Activated naive CD8-positive, alpha-beta T cell treated with anti-CD3 and anti-CD28 coated beads, Interleukin-2, amount 50 U/mL, for 24 hours (primary cell): ENCODE results near the gene FGFR1OP2.
"Not testable (repeated sequence)": the region's sequence is repeated elsewhere in the genome, so short reads cannot be mapped to it uniquely, and the experiment has no call there.

ENCODE experiments used
- ATAC-seq: fragments of 150-1000 bp; cut with Tn5 transposase; one replicate; pipeline ENCODE4 v1.10.0; 2021
- DNase-seq: peaks from one replicate; pipeline ENCODE4 v3.0.0; 2021
- H3K27ac Mint-ChIP-seq: one replicate; pipeline ENCODE4 v1.8.0; 2021; ENCODE audit warnings: mild to moderate bottlenecking, mixed read lengths
- H3K27me3 Mint-ChIP-seq: one replicate; pipeline ENCODE4 v1.8.0; 2021; ENCODE audit warnings: mixed read lengths
- H3K36me3 Mint-ChIP-seq: one replicate; pipeline ENCODE4 v1.8.0; 2021; ENCODE audit warnings: low read depth, mixed read lengths
- H3K4me1 Mint-ChIP-seq: one replicate; pipeline ENCODE4 v1.8.0; 2021; ENCODE audit warnings: mixed read lengths
- H3K4me3 Mint-ChIP-seq: one replicate; pipeline ENCODE4 v1.8.0; 2021; ENCODE audit warnings: mild to moderate bottlenecking, moderate library complexity, mixed read lengths
- H3K9me3 Mint-ChIP-seq: one replicate; pipeline ENCODE4 v1.8.0; 2021; ENCODE audit warnings: mixed read lengths

The FGFR1OP2 gene

GRCh38 chr12:26936559-26937442 lies 1.5 kb upstream of the FGFR1OP2 start:
- DNase-seq (no peak), ATAC-seq (no peak)
- Mint-ChIP-seq H3K27me3 (no peaks in the 10 kb centered on the region), H3K4me1 (peaks cover 58% of the 10 kb centered on the region), H3K4me3 (peak overlapping the region; percentile 94), H3K9me3 (no peaks in the 10 kb centered on the region), H3K27ac (peak overlapping the region; percentile 98), H3K36me3 (peaks cover 29% of the 10 kb centered on the region)

GRCh38 chr12:26937443-26937862 lies 817 bp upstream of the FGFR1OP2 start:
- peaks cover 27% of the 10 kb centered on the region for H3K36me3 Mint-ChIP-seq
- peak overlapping the region; percentile 98 for H3K27ac Mint-ChIP-seq
- ATAC-seq = no peak
- H3K9me3 Mint-ChIP-seq = no peaks in the 10 kb centered on the region
- DNase-seq = no peak
- H3K27me3 Mint-ChIP-seq = no peaks in the 10 kb centered on the region
- peaks cover 59% of the 10 kb centered on the region for H3K4me1 Mint-ChIP-seq
- peak overlapping the region; percentile 94 for H3K4me3 Mint-ChIP-seq

- H3K9me3 Mint-ChIP-seq = no peaks in the 10 kb centered on the region
- H3K27ac Mint-ChIP-seq = peak overlapping the region; percentile 98
- H3K27me3 Mint-ChIP-seq = no peaks in the 10 kb centered on the region
- DNase-seq (no peak), ATAC-seq (peak; percentile 17)
- H3K4me3 Mint-ChIP-seq = peak overlapping the region; percentile 94
- H3K4me1 Mint-ChIP-seq = peaks cover 62% of the 10 kb centered on the region
- peaks cover 14% of the 10 kb centered on the region for H3K36me3 Mint-ChIP-seq
Observed at GRCh38 chr12:26938701-26939062, 412 bp downstream of the FGFR1OP2 start.

GRCh38 chr12:26939192-26939832 lies 1.0 kb downstream of the FGFR1OP2 start:
- no peaks in the 10 kb centered on the region for H3K27me3 Mint-ChIP-seq
- no peak for ATAC-seq
- peaks cover 11% of the 10 kb centered on the region for H3K36me3 Mint-ChIP-seq
- peaks cover 65% of the 10 kb centered on the region for H3K4me1 Mint-ChIP-seq
- no peak for DNase-seq
- H3K9me3 Mint-ChIP-seq = no peaks in the 10 kb centered on the region
- peak overlapping the region; percentile 94 for H3K4me3 Mint-ChIP-seq
- H3K27ac Mint-ChIP-seq = peak overlapping the region; percentile 98

GRCh38 chr12:26939953-26940352 lies 1.7 kb downstream of the FGFR1OP2 start:
- Mint-ChIP-seq H3K27ac (peak overlapping the region; percentile 98), H3K27me3 (no peaks in the 10 kb centered on the region), H3K4me1 (peaks cover 63% of the 10 kb centered on the region), H3K36me3 (peaks cover 6% of the 10 kb centered on the region), H3K4me3 (peak overlapping the region; percentile 94), H3K9me3 (no peaks in the 10 kb centered on the region)
- ATAC-seq (no peak), DNase-seq (no peak)

- Mint-ChIP-seq H3K4me1 (peaks cover 60% of the 10 kb centered on the region), H3K4me3 (peak overlapping the region; percentile 94), H3K9me3 (no peaks in the 10 kb centered on the region), H3K36me3 (peaks cover 4% of the 10 kb centered on the region), H3K27me3 (no peaks in the 10 kb centered on the region), H3K27ac (peak overlapping the region; percentile 98)
- no peak for ATAC-seq
- no peak for DNase-seq
Observed at GRCh38 chr12:26940516-26941214, 2.4 kb downstream of the FGFR1OP2 start.

GRCh38 chr12:26941215-26941594 lies 2.9 kb downstream of the FGFR1OP2 start:
- Mint-ChIP-seq H3K27me3 (no peaks in the 10 kb centered on the region), H3K9me3 (no peaks in the 10 kb centered on the region), H3K27ac (peak overlapping the region; percentile 98), H3K36me3 (peaks cover 9% of the 10 kb centered on the region), H3K4me3 (peak overlapping the region; percentile 94), H3K4me1 (peaks cover 60% of the 10 kb centered on the region)
- DNase-seq = no peak
- ATAC-seq = no peak

- ATAC-seq (no peak), DNase-seq (no peak)
- Mint-ChIP-seq H3K4me1 (peaks cover 62% of the 10 kb centered on the region), H3K9me3 (peaks cover 10% of the 10 kb centered on the region), H3K36me3 (peaks cover 40% of the 10 kb centered on the region), H3K4me3 (no peak overlapping the region), H3K27me3 (no peaks in the 10 kb centered on the region), H3K27ac (peak overlapping the region; percentile 4)
Observed at GRCh38 chr12:26948309-26948708, 10.0 kb downstream of the FGFR1OP2 start.

GRCh38 chr12:26953447-26953846 lies 15.2 kb downstream of the FGFR1OP2 start:
- no peak overlapping the region for H3K4me3 Mint-ChIP-seq
- DNase-seq (no peak), ATAC-seq (no peak)
- H3K27me3 Mint-ChIP-seq = no peaks in the 10 kb centered on the region
- H3K27ac Mint-ChIP-seq = no peak overlapping the region
- peaks cover 2% of the 10 kb centered on the region for H3K9me3 Mint-ChIP-seq
- H3K36me3 Mint-ChIP-seq = peaks cover 37% of the 10 kb centered on the region
- peaks cover 38% of the 10 kb centered on the region for H3K4me1 Mint-ChIP-seq

GRCh38 chr12:26954027-26954426 lies 15.8 kb downstream of the FGFR1OP2 start:
- ATAC-seq = no peak
- Mint-ChIP-seq H3K27me3 (no peaks in the 10 kb centered on the region), H3K9me3 (no peaks in the 10 kb centered on the region), H3K27ac (no peak overlapping the region), H3K36me3 (peaks cover 34% of the 10 kb centered on the region), H3K4me3 (no peak overlapping the region), H3K4me1 (peaks cover 36% of the 10 kb centered on the region)
- no peak for DNase-seq

GRCh38 chr12:26961391-26961790 lies 23.1 kb downstream of the FGFR1OP2 start:
- not testable (repeated sequence) for H3K27me3 Mint-ChIP-seq, H3K9me3 Mint-ChIP-seq, H3K4me1 Mint-ChIP-seq, ATAC-seq, DNase-seq, H3K27ac Mint-ChIP-seq, H3K4me3 Mint-ChIP-seq
- peaks cover 37% of the 10 kb centered on the region for H3K36me3 Mint-ChIP-seq

GRCh38 chr12:26961803-26962202 lies 23.5 kb downstream of the FGFR1OP2 start:
- Mint-ChIP-seq H3K27me3 (no peaks in the 10 kb centered on the region), H3K4me1 (no peaks in the 10 kb centered on the region)

GRCh38 chr12:26963413-26963812 lies 25.1 kb downstream of the FGFR1OP2 start:
- DNase-seq (no peak), ATAC-seq (no peak)
- no peaks in the 10 kb centered on the region for H3K9me3 Mint-ChIP-seq
- H3K27ac Mint-ChIP-seq = no peak overlapping the region
- no peaks in the 10 kb centered on the region for H3K27me3 Mint-ChIP-seq
- no peak overlapping the region for H3K4me3 Mint-ChIP-seq
- H3K36me3 Mint-ChIP-seq = peaks cover 35% of the 10 kb centered on the region
- no peaks in the 10 kb centered on the region for H3K4me1 Mint-ChIP-seq

More at GRCh38 chr12:26961803-26962202, 23.5 kb downstream of the FGFR1OP2 start:
- Mint-ChIP-seq H3K36me3 (peaks cover 36% of the 10 kb centered on the region), H3K9me3 (no peaks in the 10 kb centered on the region), H3K27ac (no peak overlapping the region), H3K4me3 (no peak overlapping the region)
- ATAC-seq = no peak
- DNase-seq = no peak

- Mint-ChIP-seq H3K4me3 (no peak overlapping the region), H3K27ac (no peak overlapping the region), H3K9me3 (no peaks in the 10 kb centered on the region), H3K4me1 (peaks cover 9% of the 10 kb centered on the region), H3K27me3 (no peaks in the 10 kb centered on the region), H3K36me3 (peaks cover 32% of the 10 kb centered on the region)
- ATAC-seq = no peak
- DNase-seq = no peak
Observed at GRCh38 chr12:26966842-26967241, 28.6 kb downstream of the FGFR1OP2 start.
